ENCODE data around the gene TMEM236. TPM values are rescaled to one million over a fixed set of nuclear protein-coding genes. Genes with fewer than 3 reads are reported as not detected.

Gene TMEM236
- total RNA-seq, 2 experiments from 2014 or later = not detected

DNA sequence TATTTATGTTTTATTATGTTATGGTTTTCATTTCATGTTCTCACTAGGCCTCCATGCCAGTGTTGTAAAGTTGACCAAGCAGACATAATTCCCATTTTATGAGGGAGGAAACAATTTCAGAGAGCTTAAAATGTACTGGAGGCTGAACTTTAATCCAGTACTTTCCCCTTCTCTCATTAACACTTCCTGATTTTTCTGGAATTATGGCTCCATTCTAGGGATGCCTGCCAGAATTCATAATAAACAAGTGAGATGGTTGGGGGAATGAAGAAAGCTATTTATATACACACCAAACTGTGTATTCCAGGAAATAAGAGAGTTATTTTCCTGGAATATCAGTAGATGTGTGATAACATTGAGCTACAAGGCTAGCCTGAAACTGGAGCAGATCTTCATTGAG, 6.9 kb downstream of the TMEM236 start:
- ChIA-PET POLR2A (no interaction called here), CTCF (ENCODE audit: unreplicated experiment) (no interaction called here)
- Histone ChIP-seq H3K36me3 (ENCODE audit: insufficient read depth, low read length) (no peaks in the 10 kb centered on the region), H3K27ac (ENCODE audit: low read depth, low read length, poor library complexity, severe bottlenecking) (no peak overlapping the region), H4K20me1 (ENCODE audit: insufficient read depth, low read length) (no peaks in the 10 kb centered on the region), H3K4me3 (ENCODE audit: low read depth, low read length, poor library complexity, severe bottlenecking) (no peak overlapping the region), H3K9me3 (ENCODE audit: low read length) (no peaks in the 10 kb centered on the region), H3K9me2 (ENCODE audit: insufficient read depth, low read length) (no peaks in the 10 kb centered on the region), H3K4me2 (ENCODE audit: low read length) (no peak overlapping the region), H3K79me2 (ENCODE audit: insufficient read depth, low read depth, low read length) (no peaks in the 10 kb centered on the region), H3K4me1 (ENCODE audit: insufficient read depth, low read length, poor library complexity, severe bottlenecking) (no peaks in the 10 kb centered on the region), H2AFZ (ENCODE audit: low read length) (no peak overlapping the region)
- DNase-seq (ENCODE audit: low spot score) = no peak
- BruUV-seq (replicated peaks) = no TSS peak
- TF ChIP-seq EZH2phosphoT487 (IDR thresholded peaks at IDR 0.05; ENCODE audit: borderline replicate concordance, low read depth, low read length) = no peak
- TF ChIP-seq, protein P1, sequence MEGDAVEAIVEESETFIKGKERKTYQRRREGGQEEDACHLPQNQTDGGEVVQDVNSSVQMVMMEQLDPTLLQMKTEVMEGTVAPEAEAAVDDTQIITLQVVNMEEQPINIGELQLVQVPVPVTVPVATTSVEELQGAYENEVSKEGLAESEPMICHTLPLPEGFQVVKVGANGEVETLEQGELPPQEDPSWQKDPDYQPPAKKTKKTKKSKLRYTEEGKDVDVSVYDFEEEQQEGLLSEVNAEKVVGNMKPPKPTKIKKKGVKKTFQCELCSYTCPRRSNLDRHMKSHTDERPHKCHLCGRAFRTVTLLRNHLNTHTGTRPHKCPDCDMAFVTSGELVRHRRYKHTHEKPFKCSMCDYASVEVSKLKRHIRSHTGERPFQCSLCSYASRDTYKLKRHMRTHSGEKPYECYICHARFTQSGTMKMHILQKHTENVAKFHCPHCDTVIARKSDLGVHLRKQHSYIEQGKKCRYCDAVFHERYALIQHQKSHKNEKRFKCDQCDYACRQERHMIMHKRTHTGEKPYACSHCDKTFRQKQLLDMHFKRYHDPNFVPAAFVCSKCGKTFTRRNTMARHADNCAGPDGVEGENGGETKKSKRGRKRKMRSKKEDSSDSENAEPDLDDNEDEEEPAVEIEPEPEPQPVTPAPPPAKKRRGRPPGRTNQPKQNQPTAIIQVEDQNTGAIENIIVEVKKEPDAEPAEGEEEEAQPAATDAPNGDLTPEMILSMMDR (conservative IDR thresholded peaks at IDR 0.05; ENCODE audit: low read length) = no peak
- intact Hi-C loops (cut with micrococcal nuclease; ENCODE audit: unreplicated experiment) = no loop called here

DNA sequence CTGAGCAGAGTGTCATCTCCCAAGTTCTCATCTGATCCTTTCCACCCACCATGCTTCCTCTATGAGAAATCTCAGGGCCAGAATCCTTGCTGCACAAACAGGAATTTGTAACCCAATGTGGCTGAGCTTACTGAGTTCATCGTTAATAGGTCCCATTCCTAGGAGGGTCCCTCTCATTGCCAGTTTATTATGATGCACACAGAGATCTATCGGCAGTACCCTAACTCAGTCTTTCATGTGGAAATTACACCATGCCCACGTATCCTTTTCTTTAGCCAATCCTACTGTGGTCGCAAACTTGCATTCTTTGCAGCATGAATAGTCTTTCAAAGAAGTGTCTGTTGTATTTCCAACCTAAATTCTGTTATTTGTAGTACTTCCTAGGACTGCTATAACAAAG, 12.1 kb downstream of the TMEM236 start:
- no peaks in the 10 kb centered on the region for H3K79me2 ChIP-seq (ENCODE audit: insufficient read depth, low read depth, low read length)
- no peaks in the 10 kb centered on the region for H3K9me2 ChIP-seq (ENCODE audit: insufficient read depth, low read length)
- DNase-seq (ENCODE audit: low spot score) = no peak
- ChIA-PET POLR2A (interaction anchor here (0.5 kb wide), 1 partner anchor 666 kb away, joined by 3 read pairs; no protein-coding TSS in a partner anchor), CTCF (ENCODE audit: unreplicated experiment) (no interaction called here)
- no peaks in the 10 kb centered on the region for H3K4me1 ChIP-seq (ENCODE audit: insufficient read depth, low read length, poor library complexity, severe bottlenecking)
- intact Hi-C loops (cut with micrococcal nuclease; ENCODE audit: unreplicated experiment) = no loop called here
- H4K20me1 ChIP-seq (ENCODE audit: insufficient read depth, low read length) = no peaks in the 10 kb centered on the region
- no peak for TF ChIP-seq EZH2phosphoT487 (IDR thresholded peaks at IDR 0.05; ENCODE audit: borderline replicate concordance, low read depth, low read length)
- TF ChIP-seq, protein P1 (conservative IDR thresholded peaks at IDR 0.05; ENCODE audit: low read length) = no peak
- H3K4me3 ChIP-seq (ENCODE audit: low read depth, low read length, poor library complexity, severe bottlenecking) = no peak overlapping the region
- H3K27ac ChIP-seq (ENCODE audit: low read depth, low read length, poor library complexity, severe bottlenecking) = no peak overlapping the region
- H3K9me3 ChIP-seq (ENCODE audit: low read length) = no peaks in the 10 kb centered on the region
- no peak overlapping the region for H3K4me2 ChIP-seq (ENCODE audit: low read length)
- no peaks in the 10 kb centered on the region for H3K36me3 ChIP-seq (ENCODE audit: insufficient read depth, low read length)
- H2AFZ ChIP-seq (ENCODE audit: low read length) = no peak overlapping the region
- BruUV-seq (replicated peaks) = no TSS peak

DNA sequence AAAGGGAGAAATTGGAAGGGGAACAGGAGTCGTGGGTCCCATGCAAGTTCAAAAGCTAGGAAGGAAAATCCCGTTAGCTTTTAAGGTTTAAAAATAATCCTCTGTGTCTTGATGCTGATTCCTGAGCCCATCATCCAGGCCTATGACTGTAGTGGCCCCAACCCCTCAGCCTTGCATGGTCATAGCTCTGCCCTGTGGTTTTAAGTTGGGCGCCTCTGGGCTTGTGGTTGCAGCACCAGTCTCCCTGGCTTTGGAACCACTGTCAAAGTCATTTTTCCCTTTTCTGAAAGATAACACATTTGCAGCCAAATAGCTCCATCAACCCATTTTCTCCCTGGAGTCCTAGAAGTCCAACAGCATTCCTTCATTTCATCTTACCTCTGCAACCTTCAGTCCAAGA, 13.6 kb downstream of the TMEM236 start:
- H3K9me2 ChIP-seq (ENCODE audit: insufficient read depth, low read length) = no peaks in the 10 kb centered on the region
- no peak for DNase-seq (ENCODE audit: low spot score)
- CTCF ChIA-PET (ENCODE audit: unreplicated experiment) = no interaction called here
- no TSS peak for BruUV-seq (replicated peaks)
- intact Hi-C loops (cut with micrococcal nuclease; ENCODE audit: unreplicated experiment) = no loop called here
- no peak overlapping the region for H2AFZ ChIP-seq (ENCODE audit: low read length)
- TF ChIP-seq, protein P1 (conservative IDR thresholded peaks at IDR 0.05; ENCODE audit: low read length) = no peak
- no peak for TF ChIP-seq EZH2phosphoT487 (IDR thresholded peaks at IDR 0.05; ENCODE audit: borderline replicate concordance, low read depth, low read length)
- POLR2A ChIA-PET = interaction anchor here (0.6 to 1.0 kb wide), 3 partner anchors 20 to 191 kb away, joined by 3 read pairs; no protein-coding TSS in a partner anchor
- no peaks in the 10 kb centered on the region for H3K9me3 ChIP-seq (ENCODE audit: low read length)
- no peak overlapping the region for H3K4me3 ChIP-seq (ENCODE audit: low read depth, low read length, poor library complexity, severe bottlenecking)
- no peaks in the 10 kb centered on the region for H3K36me3 ChIP-seq (ENCODE audit: insufficient read depth, low read length)
- no peak overlapping the region for H3K4me2 ChIP-seq (ENCODE audit: low read length)
- H3K27ac ChIP-seq (ENCODE audit: low read depth, low read length, poor library complexity, severe bottlenecking) = no peak overlapping the region
- H3K79me2 ChIP-seq (ENCODE audit: insufficient read depth, low read depth, low read length) = no peaks in the 10 kb centered on the region
- no peaks in the 10 kb centered on the region for H4K20me1 ChIP-seq (ENCODE audit: insufficient read depth, low read length)
- H3K4me1 ChIP-seq (ENCODE audit: insufficient read depth, low read length, poor library complexity, severe bottlenecking) = no peaks in the 10 kb centered on the region

Data from OCI-LY7 (cell line).